Liver (tissue), 9 donors: ENCODE data around the gene TRIM5. TPM values are rescaled to one million over a fixed set of nuclear protein-coding genes. Genes with fewer than 3 reads are reported as not detected.

ENCODE experiments used
- DNase-seq: peaks from one replicate; pipeline ENCODE4 v3.0.0-alpha.2; 2017; ENCODE audit warnings: low spot score
- H3K27ac ChIP-seq, 2 donors: one replicate each; pipeline ENCODE4 v1.7.0; 2013; ENCODE audit warnings: inconsistent platforms in 2 of 2, low read length in 2 of 2, control low read depth in 1 of 2, low read depth in 1 of 2, mild to moderate bottlenecking in 1 of 2
- H3K27me3 ChIP-seq, 4 donors: one replicate each; pipeline versions ENCODE4 v1.6.1 to v1.7.0; 2013; ENCODE audit warnings: low read length in 3 of 4, inconsistent platforms in 1 of 4, mild to moderate bottlenecking in 1 of 4, moderate library complexity in 1 of 4; ENCODE audit not compliant: control insufficient read depth in 4 of 4, insufficient read depth in 4 of 4
- H3K36me3 ChIP-seq, 4 donors: one replicate each; pipeline versions ENCODE4 v1.6.1 to v1.7.0; 2013; ENCODE audit warnings: low read length in 3 of 4, mild to moderate bottlenecking in 3 of 4, low read depth in 1 of 4, moderate library complexity in 1 of 4; ENCODE audit not compliant: control insufficient read depth in 4 of 4, insufficient read depth in 3 of 4
- H3K4me1 ChIP-seq, 4 donors: one replicate each; pipeline versions ENCODE4 v1.6.1 to v1.7.0; 2013; ENCODE audit warnings: low read length in 3 of 4, mild to moderate bottlenecking in 3 of 4, moderate library complexity in 1 of 4; ENCODE audit not compliant: control insufficient read depth in 4 of 4, insufficient read depth in 4 of 4
- H3K4me3 ChIP-seq, 3 donors: one replicate each; pipeline versions ENCODE4 v1.6.1 to v1.7.0; 2013; ENCODE audit warnings: low read length in 3 of 3, control low read depth in 1 of 3, low read depth in 1 of 3, mild to moderate bottlenecking in 1 of 3
- H3K9ac ChIP-seq, 2 donors: one replicate each; pipeline ENCODE4 v1.7.0; 2013; ENCODE audit warnings: low read length in 2 of 2, mild to moderate bottlenecking in 2 of 2, moderate library complexity in 2 of 2, control low read depth in 1 of 2, low read depth in 1 of 2
- H3K9me3 ChIP-seq, 4 donors: one replicate each; pipeline versions ENCODE4 v1.6.1 to v1.7.0; 2013; ENCODE audit warnings: low read length in 3 of 4; ENCODE audit not compliant: control insufficient read depth in 4 of 4
- ATF3 ChIP-seq: IDR thresholded peaks from 2 replicates; pipeline ENCODE4 v1.6.1; 2016; ENCODE audit warnings: antibody characterized with exemption
- CTCF ChIP-seq: fragments of 150-350 bp; IDR thresholded peaks from 2 replicates; pipeline ENCODE4 v1.5.1; 2017; ENCODE audit warnings: improper control_type of control experiment, low read depth, low read length; ENCODE audit not compliant: missing input control
- EGR1 ChIP-seq, 2 donors: IDR thresholded peaks; 2 replicates each; pipeline ENCODE4 v1.6.1; 2016 to 2018; ENCODE audit warnings: antibody characterized with exemption in 2 of 2, low read depth in 2 of 2
- FOXA1 ChIP-seq: IDR thresholded peaks from 2 replicates; pipeline ENCODE4 v1.6.1; 2016; ENCODE audit warnings: antibody characterized with exemption
- FOXA2 ChIP-seq: IDR thresholded peaks from 2 replicates; pipeline ENCODE4 v1.6.1; 2016; ENCODE audit warnings: antibody characterized with exemption
- GABPA ChIP-seq, 2 donors: IDR thresholded peaks in 1 of 2; conservative IDR thresholded peaks in 1 of 2; 2 replicates each; pipeline ENCODE4 v1.6.1; 2016; ENCODE audit warnings: antibody characterized with exemption in 2 of 2, mild to moderate bottlenecking in 1 of 2, moderate library complexity in 1 of 2
- HNF4A ChIP-seq, 2 donors: conservative IDR thresholded peaks; 2 replicates each; pipeline ENCODE4 v1.6.1; 2016; ENCODE audit warnings: antibody characterized with exemption in 2 of 2, mild to moderate bottlenecking in 2 of 2
- HNF4G ChIP-seq: IDR thresholded peaks from 2 replicates; pipeline ENCODE4 v1.6.1; 2016; ENCODE audit warnings: antibody characterized with exemption
- JUND ChIP-seq, 2 donors: IDR thresholded peaks; 2 replicates each; pipeline ENCODE4 v1.6.1; 2016; ENCODE audit warnings: antibody characterized with exemption in 2 of 2
- MAX ChIP-seq: IDR thresholded peaks from 2 replicates; pipeline ENCODE4 v1.6.1; 2016; ENCODE audit warnings: antibody characterized with exemption
- NR2F2 ChIP-seq: IDR thresholded peaks from 2 replicates; pipeline ENCODE4 v1.6.1; 2016; ENCODE audit warnings: antibody characterized with exemption
- RAD21 ChIP-seq, 2 donors: IDR thresholded peaks; 2 replicates each; pipeline ENCODE4 v1.6.1; 2016; ENCODE audit warnings: antibody characterized with exemption in 2 of 2, mild to moderate bottlenecking in 2 of 2
- REST ChIP-seq: IDR thresholded peaks from 2 replicates; pipeline ENCODE4 v1.6.1; 2016; ENCODE audit warnings: antibody characterized with exemption, mild to moderate bottlenecking
- RXRA ChIP-seq, 2 donors: IDR thresholded peaks; 2 replicates each; pipeline ENCODE4 v1.6.1; 2017 to 2018; ENCODE audit warnings: antibody characterized with exemption in 2 of 2, mild to moderate bottlenecking in 1 of 2
- SP1 ChIP-seq: IDR thresholded peaks from 2 replicates; pipeline ENCODE4 v1.6.1; 2018; ENCODE audit warnings: antibody characterized with exemption, mild to moderate bottlenecking
- TAF1 ChIP-seq: conservative IDR thresholded peaks from 2 replicates; pipeline ENCODE4 v1.6.1; 2016; ENCODE audit warnings: antibody characterized with exemption, mild to moderate bottlenecking
- YY1 ChIP-seq: IDR thresholded peaks from 2 replicates; pipeline ENCODE4 v1.6.1; 2016; ENCODE audit warnings: antibody characterized with exemption, mild to moderate bottlenecking
- ZBTB33 ChIP-seq: IDR thresholded peaks from 2 replicates; pipeline ENCODE4 v1.6.1; 2016; ENCODE audit warnings: antibody characterized with exemption
- WGBS: extraction: QIAGEN DNeasy Blood & Tissue Kit; methylation state at CpG from one replicate; pipeline ENCODE4 v1.1.7; 2013; 5-methylcytosine and 5-hydroxymethylcytosine counted together
- polyA plus RNA-seq, 2 donors: library from polyadenylated mRNA; stranded (reverse) in 1 of 2; unstranded in 1 of 2; fragments of 200-250 nt in 1 of 2; fragments of >200 nt in 1 of 2; fragmentation: Nextera tagmentation in 1 of 2; extraction: Ambion mirVana in 1 of 2; gene quantifications; one replicate each; pipeline versions ENCODE4 v1.2.1 to v1.2.3, GENCODE V29; 2013 to 2015
- total RNA-seq, 2 donors: library from RNA; depleted of rRNA; stranded (reverse); fragments of >200 nt; gene quantifications; one replicate each; pipeline ENCODE4 v1.2.3, GENCODE V29; 2014
- donor health status: healthy.
- donor health status: healthy.
- donor health status: healthy.
- donor health status: healthy.
- donor health status: healthy.

TRIM5 gene
- total RNA-seq (10 to 100 TPM; 16.3 to 20.2 TPM), polyA plus RNA-seq (1 to 10 TPM; 7.8 to 9.9 TPM)

GRCh38 chr11:5684646-5685362, at the start of gene TRIM5:
TRIM5 (minus strand) TSS chr11:5685074; CDS start chr11:5680177, 4,897 bp downstream.
- peak within 1 kb of the TSS; percentile 55 to 74 (median 67) for H3K4me3 ChIP-seq
- peak within 1 kb of the TSS; percentile 90 to 92 for H3K9ac ChIP-seq
- peaks cover 0 to 3% (median 0%) of the 10 kb centered on the region in 4 donors for H3K36me3 ChIP-seq
- TF ChIP-seq GABPA (IDR thresholded peaks at IDR 0.05 in 1 of 2, conservative IDR thresholded peaks at IDR 0.05 in 1 of 2) (peak in 1 of 2 donors; percentile 23), HNF4A (conservative IDR thresholded peaks at IDR 0.05) (peak; percentile 31 to 50), ATF3 (peak; percentile 82), HNF4G (no peak), FOXA1 (no peak), EGR1 (IDR thresholded peaks at IDR 0.05; ENCODE audit: low read depth in 2 of 2) (peak; percentile 85 to 97), CTCF (peak; percentile 48), TAF1 (peak; percentile 81), FOXA2 (peak; percentile 52), RXRA (IDR thresholded peaks at IDR 0.05) (peak; percentile 52 to 53), REST (peak; percentile 91), YY1 (peak; percentile 75), NR2F2 (no peak), MAX (peak; percentile 71), JUND (IDR thresholded peaks at IDR 0.05) (peak; percentile 97 to 98), ZBTB33 (no peak), SP1 (peak; percentile 87), RAD21 (IDR thresholded peaks at IDR 0.05) (peak; percentile 72 to 75)
- H3K9me3 ChIP-seq: no peaks in the 10 kb centered on the region
- H3K4me1 ChIP-seq: peaks cover 3 to 21% (median 7%) of the 10 kb centered on the region in 4 donors
- under 1% methylated on average over 13 of the region's 13 CpGs for WGBS
- peak within 1 kb of the TSS; percentile 91 to 96 for H3K27ac ChIP-seq
- DNase-seq: peak; percentile 75
- H3K27me3 ChIP-seq: no peaks in the 10 kb centered on the region
